H4 (cell line): ENCODE results near the gene CEP85L. TPM values are rescaled to one million over a fixed set of nuclear protein-coding genes. Genes with fewer than 3 reads are reported as not detected.
"Not testable (repeated sequence)": the region's sequence is repeated elsewhere in the genome, so short reads cannot be mapped to it uniquely, and the experiment has no call there.

ENCODE experiments used
- DNase-seq: peaks from one replicate; pipeline ENCODE4 v3.0.0-alpha.2; 2015; ENCODE audit warnings: low spot score
- total RNA-seq: library from RNA; depleted of rRNA; stranded (reverse); fragments of >200 nt; shearing (Covaris generic); gene quantifications from 2 replicates; pipeline ENCODE4 v1.2.3, GENCODE V29; 2014

CEP85L gene
- total RNA-seq, 1 experiment from 2014 or later = 1.8 TPM

DNA sequence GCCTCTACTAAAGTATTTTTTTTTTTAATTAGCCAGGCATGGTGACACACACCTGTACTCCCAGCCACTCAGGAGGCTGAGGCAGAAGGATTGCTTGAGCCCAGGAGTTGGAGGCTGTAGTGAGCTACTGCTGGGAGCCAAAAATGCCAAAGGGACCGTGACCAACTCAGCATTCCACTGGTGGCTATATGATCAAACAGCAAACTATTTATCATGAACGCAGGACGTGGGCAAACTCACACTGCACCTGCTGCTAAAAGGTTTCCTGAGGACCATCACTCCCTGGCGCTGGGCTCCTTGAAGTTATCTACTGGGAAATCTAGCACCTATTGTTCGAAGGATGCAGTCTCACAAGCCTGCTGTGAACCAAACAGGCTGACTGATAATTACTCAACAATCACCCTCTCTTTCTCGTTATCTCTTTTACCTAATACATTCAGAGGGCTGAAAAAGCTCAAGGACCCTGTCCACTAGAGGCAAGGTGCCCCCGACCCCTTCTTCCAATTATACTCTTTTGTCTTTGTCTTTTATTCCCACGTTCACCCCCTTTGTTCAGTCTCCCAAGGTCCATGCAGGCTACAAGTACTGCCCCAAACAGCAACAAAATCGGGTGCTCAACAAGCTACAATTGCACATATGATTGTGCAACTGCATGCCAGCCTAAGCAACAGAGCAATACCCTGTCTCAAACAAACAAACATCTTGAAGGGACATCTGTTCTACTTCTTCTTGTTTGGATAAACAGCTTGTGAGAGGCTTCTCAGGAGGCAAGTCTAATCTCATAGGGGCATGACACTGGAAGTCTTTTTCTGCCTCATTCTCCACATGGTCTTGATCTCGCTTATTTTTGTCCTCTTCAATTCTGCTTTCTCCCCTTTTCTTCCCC lies 151.0 kb downstream of the CEP85L start:
- no peak for DNase-seq

DNA sequence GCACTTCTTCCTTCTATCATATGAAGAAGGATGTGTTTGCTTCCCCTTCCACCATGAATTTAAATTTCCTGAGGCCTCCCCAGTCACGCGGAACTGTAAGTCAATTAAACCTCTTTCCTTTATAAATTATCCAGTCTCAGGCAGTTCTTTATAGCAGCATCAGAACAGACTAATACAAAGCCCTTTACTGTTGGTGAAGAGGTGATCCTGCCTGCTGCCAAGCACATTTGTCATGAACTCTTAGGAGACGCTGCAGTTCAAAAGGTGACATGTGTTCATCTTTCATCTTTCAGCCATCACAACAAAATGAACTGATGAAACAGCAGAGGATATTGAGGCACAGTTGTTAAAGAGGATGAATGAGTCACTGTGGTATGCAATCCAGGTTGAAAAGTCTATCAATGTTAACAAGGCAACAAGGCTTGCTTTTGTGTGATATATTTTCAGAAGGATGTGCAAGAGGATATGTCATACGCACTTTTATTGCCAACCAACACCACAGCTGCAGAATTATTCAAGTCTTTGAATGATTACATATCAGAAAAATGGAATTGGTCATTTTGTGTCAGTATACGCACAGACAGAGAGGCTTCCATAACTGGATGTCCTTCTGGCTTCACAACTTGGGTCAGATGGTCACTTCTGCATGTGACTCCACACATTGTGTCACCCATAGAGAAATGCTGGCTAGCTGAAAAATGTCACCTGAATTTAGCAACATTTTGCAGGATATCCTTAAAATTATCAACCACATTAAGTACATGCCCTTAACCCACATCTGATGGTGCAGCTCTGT lies 155.7 kb downstream of the CEP85L start:
- no peak for DNase-seq

DNA sequence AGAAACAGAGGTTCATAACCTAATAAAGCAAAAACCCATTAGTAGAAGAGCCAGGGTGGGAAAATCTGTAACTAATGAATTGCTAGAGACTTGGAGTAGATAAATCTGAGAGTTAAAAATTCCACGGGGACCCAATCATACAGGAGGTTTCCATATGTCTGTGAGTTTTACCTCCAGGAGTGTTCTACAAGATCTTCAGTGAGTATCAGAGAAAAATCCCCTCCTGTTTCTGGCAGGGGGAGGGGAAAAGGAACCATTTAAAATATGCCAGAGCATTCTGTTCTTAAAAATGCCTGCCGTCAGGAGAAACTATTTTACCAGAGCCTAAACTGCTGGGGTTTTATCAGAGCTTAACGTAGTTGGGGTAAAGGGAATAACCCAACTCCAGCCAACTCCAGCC lies 157.3 kb downstream of the CEP85L start:
- no peak for DNase-seq

DNA sequence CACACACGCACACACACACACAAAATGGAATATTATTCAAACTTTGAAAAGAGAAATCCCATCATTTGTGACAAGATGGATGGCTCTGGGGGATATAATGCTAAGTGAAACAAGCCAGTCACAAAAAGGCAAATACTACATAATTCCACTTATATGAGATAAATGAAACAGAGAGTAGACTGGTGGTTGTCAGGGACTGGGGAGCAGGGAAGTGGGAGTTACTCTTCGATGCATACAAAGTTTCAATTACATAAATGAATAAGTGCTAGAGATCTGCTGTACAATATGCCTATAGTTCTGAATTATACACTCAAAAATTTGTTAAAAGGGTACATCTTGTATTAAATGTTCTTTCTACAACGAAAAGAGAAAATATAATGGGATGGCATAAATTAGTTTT lies 161.4 kb downstream of the CEP85L start:
- DNase-seq = no peak

DNA sequence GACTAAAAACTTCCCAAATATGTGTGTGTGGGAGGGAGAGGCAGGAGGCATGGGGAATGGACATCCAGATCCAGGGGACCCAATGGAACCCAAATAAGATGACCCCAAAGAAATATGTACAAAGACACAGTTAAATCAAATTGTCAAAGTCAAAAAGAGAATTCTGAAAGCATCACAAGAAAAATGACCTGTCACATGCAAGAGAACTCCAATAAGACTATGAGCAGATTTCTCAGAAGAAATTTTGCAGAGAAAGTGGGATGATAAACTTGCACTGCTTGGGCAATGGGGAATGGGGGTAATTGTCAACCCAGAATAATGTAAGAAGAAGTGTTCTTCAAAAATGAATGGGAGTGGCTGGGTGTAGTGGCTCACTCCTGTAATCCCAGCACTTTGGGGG lies 162.8 kb downstream of the CEP85L start:
- DNase-seq = no peak

DNA sequence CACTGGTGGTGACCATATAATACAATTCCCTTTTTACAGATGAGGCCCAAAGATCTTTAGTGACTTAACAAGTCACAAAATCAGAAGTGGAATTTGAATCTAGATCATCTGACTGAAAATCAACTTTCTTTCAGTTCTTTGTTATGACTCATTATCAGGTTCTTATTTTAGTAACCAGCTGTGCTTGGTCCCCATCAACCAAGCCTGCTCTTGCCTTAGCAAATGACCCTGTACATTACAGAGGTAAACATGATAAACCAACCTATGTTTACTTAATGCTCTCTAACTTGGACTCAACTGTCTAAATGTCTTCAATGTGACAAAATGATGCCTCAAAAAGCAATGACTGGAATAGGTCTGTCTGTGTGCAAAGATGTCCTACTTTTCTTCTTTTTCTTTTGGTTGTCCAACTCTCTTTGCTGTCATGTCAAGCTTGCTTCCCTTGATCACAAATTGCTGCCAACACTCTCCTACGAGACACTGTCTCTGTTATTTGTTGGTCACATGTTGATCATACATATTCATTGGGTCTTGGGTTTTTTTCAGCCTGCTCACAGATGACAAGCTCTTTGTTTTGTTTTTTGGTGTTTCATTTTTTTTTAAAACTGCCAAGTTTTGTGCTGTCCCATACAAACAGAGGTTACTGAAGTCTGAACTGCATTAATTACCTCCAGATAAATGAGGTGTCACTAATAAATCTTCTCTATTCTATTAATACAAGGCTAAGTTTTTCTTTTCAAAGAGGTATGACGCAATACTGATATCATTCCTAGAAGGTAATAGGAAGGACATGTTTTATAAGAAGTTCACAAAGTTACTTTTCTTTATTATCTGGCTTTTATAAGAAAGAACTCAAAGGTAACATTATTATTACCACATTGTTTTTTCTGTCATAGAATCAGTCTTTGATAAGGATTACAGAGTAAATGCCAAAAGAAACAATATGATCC lies 165.5 kb downstream of the CEP85L start:
- DNase-seq = no peak

DNA sequence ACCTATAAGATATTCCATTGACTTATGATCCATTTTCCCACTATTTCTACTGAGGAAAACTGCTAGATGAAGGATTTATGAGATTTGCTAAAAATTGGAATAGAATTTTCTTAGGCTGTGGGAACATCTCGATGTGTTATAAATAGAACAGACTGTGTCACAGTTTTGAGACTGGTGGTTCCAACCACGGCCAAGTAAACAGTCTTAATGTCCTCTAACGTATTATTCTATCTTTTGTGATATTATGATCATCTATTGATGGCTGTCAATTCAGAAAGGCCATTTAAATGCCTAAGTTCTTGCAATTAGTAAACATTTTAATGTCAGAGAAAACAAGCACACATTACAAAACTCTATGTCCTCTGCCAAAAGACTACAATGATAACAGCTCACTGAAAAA lies 174.8 kb downstream of the CEP85L start:
- DNase-seq = no peak

DNA sequence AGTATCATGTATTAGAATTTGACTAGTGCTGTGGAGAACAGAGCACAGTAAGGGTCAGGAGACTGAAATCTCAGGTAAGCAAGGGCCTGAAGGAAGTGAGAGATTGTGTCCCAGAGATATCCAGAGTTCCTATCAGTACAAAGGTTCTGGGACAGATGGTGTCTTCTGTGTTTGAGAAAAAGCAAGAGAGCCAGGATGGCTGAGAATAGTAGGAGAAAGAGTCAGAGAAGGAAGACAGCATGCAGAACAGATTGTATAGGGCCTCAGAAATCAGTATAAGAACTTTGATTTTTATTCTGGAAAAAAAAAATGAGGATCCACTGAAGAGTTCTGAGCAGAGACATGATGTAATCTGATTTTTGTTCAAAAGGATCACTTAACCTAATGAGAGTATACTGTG lies 178.1 kb downstream of the CEP85L start:
- no peak for DNase-seq

DNA sequence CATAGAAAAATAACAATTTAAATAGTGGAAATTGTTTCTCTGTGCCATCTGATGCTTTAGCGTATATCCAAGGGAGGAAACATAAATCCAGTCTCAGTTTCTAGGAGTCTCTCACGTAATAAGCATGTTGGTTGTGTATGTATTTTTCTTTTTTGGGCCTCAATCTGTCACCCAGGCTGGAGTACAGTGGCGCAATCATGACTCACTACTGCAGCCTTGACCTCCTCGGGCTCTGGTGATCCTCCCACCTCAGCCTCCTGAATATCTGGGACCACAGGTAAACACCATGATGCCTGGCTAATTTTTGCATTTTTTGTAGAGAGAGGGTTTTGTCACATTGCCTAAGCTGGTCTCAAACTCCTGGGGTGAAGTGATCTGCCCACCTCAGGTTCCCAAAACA lies 181.9 kb downstream of the CEP85L start:
- DNase-seq = no peak

DNA sequence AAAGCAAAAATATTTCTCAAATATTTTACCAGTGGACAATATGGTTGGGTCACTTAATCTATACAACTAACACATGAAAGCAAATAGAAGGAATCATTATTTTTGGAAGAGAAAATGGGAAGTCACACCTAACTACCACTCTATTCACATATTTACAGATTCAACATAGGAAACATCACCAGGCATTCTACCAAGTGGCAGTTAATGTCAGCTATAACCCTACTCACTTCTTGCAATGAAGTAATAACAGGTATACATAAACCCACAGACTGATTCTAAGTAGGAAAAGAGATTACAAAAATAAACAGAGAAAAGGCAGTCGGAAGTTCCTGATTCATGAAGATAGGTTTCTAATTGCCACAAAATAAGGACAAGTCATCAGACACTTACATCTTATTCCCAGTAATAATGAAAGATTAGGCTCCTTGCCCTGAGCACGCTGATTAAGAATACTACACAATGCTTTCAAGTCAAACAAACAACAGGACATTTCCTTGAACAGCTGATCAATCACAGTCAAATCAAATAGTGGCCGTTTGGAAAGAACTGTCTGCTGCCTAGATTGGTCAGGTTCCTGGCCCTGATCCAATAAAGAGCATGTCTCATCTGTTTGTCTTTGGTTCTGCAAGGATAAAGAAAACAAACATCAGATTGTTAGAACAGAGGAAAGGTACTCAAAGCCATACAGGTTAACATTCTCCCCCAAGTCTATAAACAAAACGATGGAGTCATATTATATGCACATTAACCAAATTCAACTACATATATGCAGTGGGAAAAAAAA lies 182.5 kb downstream of the CEP85L start:
- DNase-seq = peak; percentile 2

DNA sequence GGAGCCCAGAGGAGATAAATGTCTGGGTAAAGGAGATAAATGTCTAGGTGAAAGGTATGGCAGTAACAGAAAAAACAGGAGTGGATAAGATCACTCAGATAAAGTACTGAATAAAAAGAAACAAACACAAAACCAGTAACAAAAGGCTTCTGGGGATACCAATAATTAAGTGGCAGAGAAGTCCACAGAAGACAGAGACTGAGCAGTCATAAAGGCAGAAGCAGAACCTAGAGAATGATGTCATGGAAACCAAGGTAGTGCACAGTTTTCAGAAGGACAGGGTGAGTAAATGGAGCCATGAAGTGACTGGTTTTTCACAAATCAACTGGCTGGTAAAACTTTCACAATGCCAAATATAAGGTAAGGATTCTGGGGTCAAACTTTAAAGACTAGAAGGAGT lies 184.2 kb downstream of the CEP85L start:
- DNase-seq = no peak

DNA sequence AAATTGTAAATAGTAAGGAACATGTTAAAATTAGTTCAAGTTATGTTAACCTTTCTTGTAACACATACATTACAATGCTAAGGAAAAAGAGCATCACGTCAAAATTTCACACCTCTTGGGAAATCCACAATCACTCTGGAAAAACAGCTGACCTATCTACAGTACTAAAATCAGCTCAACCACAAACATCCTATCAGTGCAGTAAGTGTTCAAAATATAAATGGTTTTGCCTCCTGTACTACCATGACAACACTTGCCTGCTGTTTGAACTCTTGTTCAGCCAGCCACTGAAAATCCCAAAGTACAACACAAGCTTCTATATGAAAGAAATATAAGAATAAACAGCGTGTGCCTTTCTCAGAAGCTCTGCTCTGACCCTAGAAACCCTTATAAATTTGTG lies 186.8 kb downstream of the CEP85L start:
- no peak for DNase-seq

DNA sequence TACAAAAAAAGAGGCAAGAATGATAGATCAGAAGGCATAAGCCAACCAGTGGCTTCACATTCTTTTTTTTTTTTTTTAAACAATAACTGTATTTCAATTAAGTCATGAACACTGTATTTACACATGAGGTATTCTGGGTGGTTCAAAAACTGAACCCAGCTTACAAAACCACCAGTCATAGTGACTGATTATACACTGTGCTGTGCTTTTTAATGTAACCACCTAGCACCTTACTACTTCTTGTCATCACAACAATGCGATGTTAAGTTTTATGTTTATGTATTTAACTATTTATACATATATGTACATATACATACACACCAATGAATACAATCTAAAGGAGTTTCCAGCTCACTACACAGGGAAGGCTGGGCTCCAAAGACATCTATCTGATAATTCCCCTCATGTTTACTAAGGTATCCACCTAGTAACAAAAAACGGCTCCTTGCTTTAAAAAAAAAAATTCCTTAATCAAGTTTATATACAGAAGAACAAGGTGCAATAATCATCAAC lies 190.4 kb downstream of the CEP85L start:
- DNase-seq = no peak

DNA sequence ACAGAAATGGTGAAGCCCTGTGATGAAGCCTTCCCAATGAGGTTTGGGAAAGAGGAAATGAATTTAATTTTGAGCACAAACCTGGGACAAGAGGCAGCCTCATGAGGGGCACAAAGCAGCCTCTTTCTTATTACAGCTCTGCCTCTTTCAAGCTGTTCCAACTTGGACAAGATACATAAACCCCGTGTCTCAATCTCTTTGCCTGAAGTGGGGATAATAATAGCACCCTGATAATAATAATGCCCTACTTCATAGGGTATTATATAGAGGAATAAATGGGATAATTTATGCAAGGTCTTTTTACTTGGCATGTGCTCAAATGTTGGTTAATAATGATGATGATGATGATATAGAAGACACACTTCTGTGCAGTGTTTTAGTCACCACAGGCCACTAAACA lies 194.4 kb downstream of the CEP85L start:
- DNase-seq = no peak

DNA sequence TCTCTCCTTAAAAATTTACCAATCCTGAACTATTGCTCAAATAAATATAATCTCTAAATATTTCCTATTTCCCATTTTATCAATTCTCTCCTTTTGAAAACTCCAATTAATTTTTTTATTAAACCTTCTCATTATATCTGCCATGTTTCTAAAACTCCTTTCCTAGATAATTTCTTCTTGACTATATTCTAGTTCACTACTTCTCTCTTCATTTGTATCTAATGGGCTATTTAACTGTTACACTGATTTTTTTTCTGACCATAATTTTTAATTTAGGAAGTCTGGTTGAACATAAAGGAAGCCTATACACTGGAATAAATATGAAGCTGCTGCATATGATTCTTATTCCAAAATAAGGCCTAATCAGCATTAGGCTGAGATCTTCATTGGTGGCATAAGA lies 199.6 kb downstream of the CEP85L start:
- DNase-seq = no peak

DNA sequence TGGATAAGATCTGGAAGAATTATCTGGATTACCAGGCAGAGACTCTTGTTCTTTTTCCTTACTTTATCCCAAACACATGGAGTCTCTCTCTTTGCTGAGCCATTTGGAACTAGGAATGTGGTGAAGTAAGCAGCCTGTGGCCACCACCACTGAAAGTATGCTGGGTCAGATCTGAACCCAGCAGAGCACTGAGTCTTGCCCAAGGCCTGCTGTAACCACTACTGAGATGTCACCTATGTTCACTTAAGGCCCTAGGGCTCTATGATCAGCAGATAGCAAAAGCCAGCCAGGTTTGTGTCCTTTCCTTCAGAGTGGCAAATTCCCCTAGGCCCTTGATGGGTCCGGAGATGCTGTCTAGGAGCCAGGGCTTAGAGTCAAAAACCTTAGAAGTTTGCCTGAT lies 206.6 kb downstream of the CEP85L start:
- no peak for DNase-seq

DNA sequence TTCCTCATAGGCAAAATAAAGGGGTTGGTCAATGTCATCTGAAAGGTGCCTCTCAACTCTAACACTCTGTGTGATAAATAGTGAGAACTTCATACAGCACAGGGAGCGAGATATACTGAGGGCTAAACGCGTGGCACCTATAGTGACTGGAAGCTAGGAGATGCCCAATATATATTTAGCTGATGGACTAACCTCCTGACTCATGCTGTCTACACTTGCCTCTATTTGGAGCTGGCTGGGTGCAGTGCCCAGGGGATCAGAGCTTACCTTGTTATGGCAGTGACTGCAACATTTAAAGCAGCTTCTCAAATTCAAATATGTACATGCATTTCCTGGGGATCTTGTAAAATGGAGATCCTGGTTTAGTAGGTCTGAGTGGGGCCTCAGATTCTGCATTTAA lies 214.9 kb downstream of the CEP85L start:
- DNase-seq = no peak

DNA sequence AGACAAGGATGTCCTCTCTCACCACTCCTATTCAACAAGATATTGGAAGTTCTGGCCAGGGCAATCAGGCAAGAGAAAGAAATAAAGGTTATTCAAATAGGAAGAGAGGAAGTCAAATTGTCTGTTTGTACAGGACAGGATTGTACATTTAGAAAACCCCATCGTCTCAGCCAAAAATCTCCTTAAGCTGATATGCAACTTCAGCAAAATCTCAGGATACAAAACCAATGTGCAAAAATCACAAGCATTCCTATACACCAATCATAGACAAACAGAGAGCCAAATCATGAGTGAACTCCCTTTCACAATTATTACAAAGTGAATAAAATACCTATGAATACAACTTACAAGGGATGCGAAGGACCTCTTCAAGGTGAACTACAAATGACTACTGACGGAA lies 217.2 kb downstream of the CEP85L start:
- not testable (repeated sequence) for DNase-seq

DNA sequence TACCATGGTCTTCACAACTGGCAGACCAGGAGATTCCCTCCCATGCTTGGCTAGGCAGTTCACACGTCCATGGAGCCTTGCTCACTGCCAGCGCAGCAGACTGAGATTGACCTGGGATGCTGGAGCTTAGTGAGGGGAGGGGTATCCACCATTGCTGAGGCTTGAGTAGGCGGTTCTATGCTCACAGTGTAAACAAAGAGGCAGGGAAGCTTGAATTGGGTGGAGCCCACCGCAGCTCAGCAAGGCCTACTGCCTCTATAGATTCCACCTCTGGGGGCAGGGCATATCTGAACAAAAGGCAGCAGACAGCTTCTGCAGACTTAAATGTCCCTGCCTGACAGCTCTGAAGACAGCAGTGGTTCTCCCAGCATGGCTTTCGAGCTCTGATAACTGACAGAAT lies 230.1 kb downstream of the CEP85L start:
- DNase-seq = not testable (repeated sequence)

DNA sequence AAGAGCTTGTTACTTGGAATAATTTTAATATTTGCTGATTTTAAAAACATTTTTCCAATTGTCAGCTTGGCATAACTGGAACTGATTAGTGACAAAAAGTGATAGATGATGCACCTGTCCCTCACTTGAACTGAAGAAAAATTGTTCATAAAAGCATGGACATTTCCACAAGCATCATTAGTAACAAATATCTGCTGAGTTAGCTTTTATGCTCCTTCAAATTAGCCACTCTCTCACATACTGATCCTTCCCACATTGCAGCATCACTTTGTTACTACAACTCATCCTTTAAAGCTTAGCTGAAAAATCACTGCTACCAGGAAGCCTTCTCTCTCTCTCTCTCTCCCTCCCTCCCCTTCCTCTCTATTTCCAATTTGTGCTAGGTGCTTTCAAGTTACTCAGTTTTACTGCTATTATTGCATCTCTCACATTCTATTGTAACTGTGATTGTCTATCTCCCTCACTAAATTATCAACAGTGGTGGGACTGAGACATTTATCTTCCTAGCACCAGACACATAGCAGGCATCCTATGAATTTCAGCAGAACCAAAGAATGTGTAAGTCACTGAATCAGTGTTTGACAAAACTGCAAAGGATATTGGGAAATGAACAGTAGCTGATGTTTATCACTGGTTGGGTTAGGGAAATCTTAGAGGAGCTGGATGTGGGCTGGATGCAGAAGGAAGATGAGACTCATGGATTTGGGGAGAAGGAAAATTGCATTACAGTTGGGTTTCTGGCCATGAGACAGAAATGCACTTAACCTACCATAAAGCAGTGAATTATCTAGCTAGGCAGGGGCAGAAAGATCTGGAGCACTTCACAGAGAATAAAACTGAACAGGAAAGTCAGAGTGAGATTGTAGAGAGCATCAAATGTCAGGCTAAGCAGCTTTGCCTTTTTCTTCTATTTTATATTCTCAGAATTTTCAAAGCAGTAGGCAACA lies 231.7 kb downstream of the CEP85L start:
- DNase-seq = no peak
